H1 (cell line): Measurements from ENCODE around the gene ACTR1A. TPM values are rescaled to one million over a fixed set of nuclear protein-coding genes. Genes with fewer than 3 reads are reported as not detected.

ENCODE experiments used
- CTCF ChIA-PET: fragments of 300-600 bp; sonication (Branson Sonifier 250); formaldehyde crosslinking; loops from one replicate; lab custom pipeline; 2021; ENCODE audit not compliant: partially characterized antibody; lab: Charles Lee
- POLR2A ChIA-PET: fragments of 300-600 bp; sonication (Branson Sonifier 250); formaldehyde crosslinking; loops from one replicate; lab custom pipeline; 2021; ENCODE audit warnings: inconsistent platforms; ENCODE audit not compliant: partially characterized antibody; lab: Charles Lee
- DNase-seq, 2 experiments: peaks; one replicate each; pipeline versions ENCODE4 v3.0.0 to v3.0.0-alpha.2; 2010 to 2022; ENCODE audit warnings: low spot score in 2 of 2, low read depth in 1 of 2, mixed read lengths in 1 of 2
- FAIRE-seq: peaks from 2 replicates; lab custom pipeline; 2011; peaks lifted over from hg19 to GRCh38; lab: Jason Lieb, UNC
- H2AFZ ChIP-seq: 2 replicates; pipeline ENCODE4 v1.8.1; 2012; ENCODE audit warnings: low read length, inconsistent platforms
- H2AK5ac ChIP-seq: 2 replicates; pipeline ENCODE4 v1.6.1; 2013; ENCODE audit warnings: low read depth, low read length
- H2BK120ac ChIP-seq: replicated peaks from 2 replicates; pipeline ENCODE3; 2013; ENCODE audit warnings: low read depth, low read length, inconsistent platforms
- H2BK12ac ChIP-seq: 2 replicates; pipeline ENCODE4 v1.6.1; 2013; ENCODE audit warnings: low read depth, low read length
- H2BK15ac ChIP-seq: 2 replicates; pipeline ENCODE4 v1.6.1; 2013; ENCODE audit warnings: low read length
- H2BK20ac ChIP-seq: 2 replicates; pipeline ENCODE4 v1.6.1; 2013; ENCODE audit warnings: low read length
- H2BK5ac ChIP-seq: 2 replicates; pipeline ENCODE4 v1.6.1; 2013; ENCODE audit warnings: low read depth, low read length
- H3K14ac ChIP-seq: 2 replicates; pipeline ENCODE4 v1.6.1; 2013; ENCODE audit warnings: inconsistent platforms; ENCODE audit not compliant: insufficient read length
- H3K18ac ChIP-seq: 2 replicates; pipeline ENCODE4 v1.6.1; 2013; ENCODE audit warnings: low read length; ENCODE audit errors: extremely low read depth
- H3K23ac ChIP-seq: 2 replicates; pipeline ENCODE4 v1.6.1; 2013; ENCODE audit warnings: inconsistent platforms; ENCODE audit not compliant: insufficient read length
- H3K23me2 ChIP-seq: 2 replicates; pipeline ENCODE4 v1.6.1; 2013; ENCODE audit warnings: low read depth, low read length
- H3K27ac ChIP-seq: 2 replicates; pipeline ENCODE4 v1.6.1; 2011; ENCODE audit warnings: low read depth, low read length, inconsistent platforms
- H3K27me3 ChIP-seq, 4 experiments: replicated peaks in 1 of 4; 1 replicate in 1 of 4; 2 replicates in 3 of 4; pipeline versions ENCODE4 v1.6.1 to v1.8.1; 2011 to 2013; ENCODE audit warnings: low read length in 3 of 4, mild to moderate bottlenecking in 3 of 4, inconsistent platforms in 2 of 4, mixed read lengths in 2 of 4, moderate library complexity in 1 of 4; ENCODE audit not compliant: control insufficient read depth in 3 of 4, insufficient read depth in 3 of 4; ENCODE audit errors: extremely low read depth in 1 of 4
- H3K36me3 ChIP-seq, 4 experiments: 2 replicates each; pipeline versions ENCODE4 v1.6.1 to v1.8.1; 2011 to 2013; ENCODE audit warnings: mild to moderate bottlenecking in 4 of 4, low read length in 3 of 4, moderate library complexity in 2 of 4, control low read depth in 1 of 4, inconsistent platforms in 1 of 4; ENCODE audit not compliant: insufficient read depth in 4 of 4, control insufficient read depth in 2 of 4
- H3K4ac ChIP-seq: replicated peaks from 2 replicates; pipeline ENCODE3; 2013; ENCODE audit warnings: low read length, low read depth, mixed read lengths, inconsistent platforms; ENCODE audit not compliant: insufficient read length
- H3K4me1 ChIP-seq, 4 experiments: replicated peaks in 1 of 4; 1 replicate in 1 of 4; 2 replicates in 3 of 4; pipeline versions ENCODE4 v1.6.1 to v1.8.1; 2011 to 2013; ENCODE audit warnings: low read length in 3 of 4, inconsistent platforms in 2 of 4, mixed read lengths in 1 of 4; ENCODE audit not compliant: insufficient read depth in 4 of 4, control insufficient read depth in 3 of 4
- H3K4me2 ChIP-seq, 2 experiments: 2 replicates each; pipeline versions ENCODE4 v1.6.1 to v1.8.1; 2011 to 2013; ENCODE audit warnings: low read depth in 2 of 2, low read length in 2 of 2, control low read depth in 1 of 2, inconsistent platforms in 1 of 2, mild to moderate bottlenecking in 1 of 2; ENCODE audit not compliant: insufficient read depth in 1 of 2
- H3K4me3 ChIP-seq, 4 experiments: fragments of 200-600, 300-600 bp in 1 of 4; sonication (generic), shearing (Covaris generic), sonication (Bioruptor Twin) in 1 of 4; 2 replicates each; pipeline versions ENCODE4 v1.5.1 to v1.8.1; 2011 to 2016; ENCODE audit warnings: low read length in 4 of 4, low read depth in 3 of 4, control low read depth in 2 of 4, inconsistent platforms in 2 of 4, mild to moderate bottlenecking in 2 of 4, mixed read lengths in 1 of 4, moderate library complexity in 1 of 4; ENCODE audit not compliant: insufficient read depth in 2 of 4; ENCODE audit errors: extremely low read depth in 1 of 4
- H3K56ac ChIP-seq: replicated peaks from 2 replicates; pipeline ENCODE3; 2013; ENCODE audit warnings: low read depth, mild to moderate bottlenecking, mixed read lengths, low read length, inconsistent platforms; ENCODE audit not compliant: insufficient read length
- H3K79me1 ChIP-seq: 2 replicates; pipeline ENCODE4 v1.6.1; 2013; ENCODE audit warnings: low read depth, low read length, control low read depth
- H3K79me2 ChIP-seq, 2 experiments: 2 replicates each; pipeline versions ENCODE4 v1.6.1 to v1.8.1; 2012 to 2013; ENCODE audit warnings: low read length in 2 of 2, mild to moderate bottlenecking in 2 of 2, inconsistent platforms in 1 of 2; ENCODE audit not compliant: insufficient read depth in 2 of 2, control insufficient read depth in 1 of 2
- H3K9ac ChIP-seq, 4 experiments: replicated peaks in 1 of 4; 1 replicate in 1 of 4; 2 replicates in 3 of 4; pipeline versions ENCODE4 v1.6.1 to v1.8.1; 2011 to 2013; ENCODE audit warnings: low read depth in 3 of 4, low read length in 3 of 4, control low read depth in 2 of 4, mild to moderate bottlenecking in 2 of 4, moderate library complexity in 2 of 4, inconsistent platforms in 1 of 4; ENCODE audit errors: extremely low read depth in 1 of 4
- H3K9me3 ChIP-seq, 2 experiments: 2 replicates each; pipeline versions ENCODE4 v1.6.1 to v1.8.1; 2012 to 2013; ENCODE audit warnings: mild to moderate bottlenecking in 2 of 2, moderate library complexity in 2 of 2, control low read depth in 1 of 2, inconsistent platforms in 1 of 2, low read depth in 1 of 2, low read length in 1 of 2, mixed read lengths in 1 of 2; ENCODE audit not compliant: insufficient read depth in 2 of 2
- H4K20me1 ChIP-seq, 2 experiments: replicated peaks in 1 of 2; 2 replicates each; pipeline versions ENCODE3 to v1.8.1; 2011 to 2013; ENCODE audit warnings: inconsistent platforms in 2 of 2, low read length in 2 of 2, mild to moderate bottlenecking in 1 of 2; ENCODE audit not compliant: insufficient read depth in 2 of 2, control insufficient read depth in 1 of 2
- H4K5ac ChIP-seq: 2 replicates; pipeline ENCODE4 v1.6.1; 2013; ENCODE audit warnings: low read length, low read depth, mixed read lengths, inconsistent platforms; ENCODE audit not compliant: insufficient read length
- H4K8ac ChIP-seq: 2 replicates; pipeline ENCODE4 v1.8.0; 2013; ENCODE audit warnings: mild to moderate bottlenecking, moderate library complexity, low read length, inconsistent platforms; ENCODE audit not compliant: insufficient read depth; ENCODE audit errors: extremely low read depth
- H4K91ac ChIP-seq: replicated peaks from 2 replicates; pipeline ENCODE3; 2013; ENCODE audit warnings: low read length, mixed read lengths, inconsistent platforms; ENCODE audit not compliant: insufficient read length
- BCL11A ChIP-seq, 2 experiments: IDR thresholded peaks; one replicate each; pipeline ENCODE4 v1.6.1; 2011; ENCODE audit warnings: low read depth in 2 of 2, low read length in 2 of 2, mild to moderate bottlenecking in 2 of 2
- CHD2 ChIP-seq: IDR thresholded peaks from 2 replicates; pipeline ENCODE4 v1.6.1; 2012; ENCODE audit warnings: low read length, improper control_type of control experiment
- CTBP2 ChIP-seq: IDR thresholded peaks from 2 replicates; pipeline ENCODE4 v1.7.0; 2011; ENCODE audit warnings: borderline replicate concordance, mild to moderate bottlenecking, moderate library complexity, mixed read lengths, low read length; ENCODE audit not compliant: insufficient read depth, insufficient read length
- HDAC2 ChIP-seq, 2 experiments: fragments of 300-600 bp in 1 of 2; sonication (generic) in 1 of 2; IDR thresholded peaks; 2 replicates each; pipeline ENCODE4 v1.6.1; 2011 to 2012; ENCODE audit warnings: low read depth in 2 of 2, low read length in 2 of 2, mild to moderate bottlenecking in 2 of 2, moderate library complexity in 2 of 2, borderline replicate concordance in 1 of 2, inconsistent platforms in 1 of 2
- NANOG ChIP-seq: IDR thresholded peaks from 2 replicates; pipeline ENCODE4 v1.6.1; 2011; ENCODE audit warnings: low read length, low read depth, mild to moderate bottlenecking, inconsistent platforms; ENCODE audit not compliant: insufficient read depth, poor library complexity, severe bottlenecking
- POLR2A ChIP-seq, 2 experiments: IDR thresholded peaks; 1 replicate in 1 of 2; 2 replicates in 1 of 2; pipeline ENCODE4 v1.6.1; 2011; ENCODE audit warnings: low read depth in 2 of 2, low read length in 2 of 2, mild to moderate bottlenecking in 2 of 2; ENCODE audit errors: control extremely low read depth in 1 of 2
- POU5F1 ChIP-seq: IDR thresholded peaks from 2 replicates; pipeline ENCODE4 v1.6.1; 2011; ENCODE audit warnings: low read depth, mild to moderate bottlenecking, low read length, moderate library complexity
- SAP30 ChIP-seq: fragments of 300-600 bp; sonication (generic); IDR thresholded peaks from 2 replicates; pipeline ENCODE4 v1.7.1; 2012; ENCODE audit warnings: low read length, moderate library complexity, mild to moderate bottlenecking, inconsistent platforms; ENCODE audit not compliant: insufficient read depth, insufficient replicate concordance
- SP4 ChIP-seq: IDR thresholded peaks from 2 replicates; pipeline ENCODE4 v1.6.1; 2012; ENCODE audit warnings: low read length, inconsistent platforms
- SRF ChIP-seq: IDR thresholded peaks from 2 replicates; pipeline ENCODE4 v1.6.1; 2011; ENCODE audit warnings: mild to moderate bottlenecking, low read depth, low read length, moderate library complexity
- WGBS, 2 experiments: shearing (Covaris generic) in 1 of 2; methylation state at CpG; one replicate each; pipeline versions ENCODE4 v1.1.6 to v1.1.7; 2013 to 2015; ENCODE audit warnings: low lambda C conversion rate in 2 of 2, mixed read lengths in 2 of 2, inconsistent platforms in 1 of 2, low coverage in 1 of 2, missing lambda C conversion rate in 1 of 2; ENCODE audit not compliant: insufficient replicate concordance in 2 of 2, insufficient coverage in 1 of 2, insufficient read length in 1 of 2; ENCODE audit errors: extremely low coverage in 1 of 2, missing lambda C conversion rate in 1 of 2; 5-methylcytosine and 5-hydroxymethylcytosine counted together
- polyA plus RNA-seq, 7 experiments: library from polyadenylated mRNA; depleted of rRNA in 3 of 7; stranded (reverse) in 5 of 7; unstranded in 2 of 7; fragments of >200 nt in 5 of 7; fragments of 200-250 nt in 2 of 7; gene quantifications; 1 replicate in 5 of 7; 2 replicates in 1 of 7; 4 replicates in 1 of 7; pipeline versions ENCODE4 v1.2.1 to v1.2.3, GENCODE V29; 2011 to 2013; ENCODE audit warnings: missing spikeins in 2 of 7, mixed read lengths in 2 of 7
- total RNA-seq: library from RNA; stranded (reverse); fragmentation: NEBNext Ultra II Directional; extraction: Animal tissue kit (Norgen Biotek cat#: 25700); gene quantifications from 2 replicates; pipeline ENCODE4 v1.2.1, GENCODE V29; 2021
- TF ChIP-seq, protein P1 (sequence below): IDR thresholded peaks from 2 replicates; pipeline ENCODE4 v1.6.1; 2012; ENCODE audit warnings: inconsistent platforms

ACTR1A gene
- total and polyA plus RNA-seq, 2 of the 8 experiments (the other 6 are each of a cell fraction or from before 2014, with no cell fraction given), result 78.6 to 86.3 TPM

DNA sequence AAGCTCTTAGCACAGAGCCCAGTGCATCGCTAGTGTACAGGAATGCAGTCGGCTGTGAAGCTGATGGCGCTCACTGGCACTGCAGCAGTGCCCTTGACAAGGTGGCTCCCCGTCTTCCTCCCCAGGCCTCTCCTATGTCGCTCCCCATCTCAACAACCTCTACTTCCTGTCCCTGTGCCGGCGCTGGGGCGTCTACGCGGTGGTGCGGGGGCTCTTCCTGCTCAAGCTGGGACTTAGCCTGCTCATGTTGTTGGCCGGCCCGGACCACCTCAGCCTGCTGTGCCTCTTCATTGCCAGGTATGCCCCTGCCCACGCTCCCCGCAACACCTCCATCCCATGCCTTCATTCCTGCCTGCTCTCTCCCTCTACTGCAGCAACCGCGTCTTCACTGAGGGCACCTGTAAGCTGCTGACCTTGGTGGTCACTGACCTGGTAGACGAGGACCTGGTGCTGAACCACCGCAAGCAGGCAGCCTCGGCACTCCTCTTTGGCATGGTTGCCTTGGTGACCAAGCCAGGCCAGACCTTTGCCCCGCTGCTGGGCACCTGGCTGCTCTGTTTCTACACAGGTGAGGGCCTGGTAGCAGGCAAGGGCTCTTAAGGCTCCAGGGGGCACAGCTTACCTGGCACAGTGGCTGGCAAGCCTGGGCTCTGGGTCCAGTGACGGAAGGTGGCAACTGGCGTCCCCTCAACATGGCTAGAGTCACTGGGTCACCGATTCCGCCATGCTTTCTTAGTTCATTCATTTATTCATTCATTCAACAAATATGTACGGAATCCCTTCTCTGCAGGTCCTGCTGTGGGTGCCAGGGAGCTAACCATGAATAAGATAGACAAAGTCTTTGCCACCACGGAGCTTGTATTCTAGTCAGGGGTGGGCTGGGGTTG lies 28.8 kb downstream of the ACTR1A start:
- Histone ChIP-seq H2BK12ac (no peak overlapping the region), H4K8ac (no peak overlapping the region; the same call in 1 of the 2 replicates), H2BK15ac (no peak overlapping the region), H2AFZ (no peak overlapping the region), H3K27ac (no peak overlapping the region), H3K27me3 (no peaks in the 10 kb centered on the region; a peak in 1 of 7 replicates), H4K20me1 (peaks cover 0 to 7% of the 10 kb centered on the region in 2 experiments), H2BK20ac (no peak overlapping the region), H3K23ac (no peak overlapping the region), H3K23me2 (no peaks in the 10 kb centered on the region), H3K14ac (no peak overlapping the region), H3K4me1 (no peaks in the 10 kb centered on the region), H3K18ac (no peak overlapping the region), H3K79me1 (no peaks in the 10 kb centered on the region), H2BK120ac (no peak overlapping the region), H3K56ac (no peak overlapping the region), H3K9ac (no peak overlapping the region), H2BK5ac (no peak overlapping the region), H4K5ac (no peak overlapping the region), H4K91ac (no peak overlapping the region), H3K4me3 (no peak overlapping the region), H2AK5ac (no peak overlapping the region), H3K4me2 (no peak overlapping the region), H3K79me2 (no peaks in the 10 kb centered on the region), H3K36me3 (peaks cover 0 to 5% (median 2%) of the 10 kb centered on the region in 4 experiments; a peak in 5 of 8 replicates), H3K9me3 (no peaks in the 10 kb centered on the region), H3K4ac (no peak overlapping the region)
- ChIA-PET CTCF (interaction anchor here (0.8 to 2.4 kb wide), 9 partner anchors 9 to 244 kb away, joined by 3 to 11 read pairs (median 4); partner anchors contain the start of gene FBXL15), POLR2A (interaction anchor here (0.6 to 2.7 kb wide), 5 partner anchors 8 to 360 kb away, joined by 3 to 8 read pairs (median 3); partner anchors contain the start of gene FBXL15)
- no peak for FAIRE-seq
- WGBS, 2 experiments, result 94% methylated on average over 26 of the region's 27 CpGs; no CpG with 5 or more reads in 1 of the 2 experiments
- DNase-seq, result no peak
- TF ChIP-seq NANOG (no peak), HDAC2 (IDR thresholded peaks at IDR 0.05; ENCODE audit: borderline replicate concordance in 1 of 2, low read depth in 2 of 2, low read length in 2 of 2) (no peak), POLR2A (IDR thresholded peaks at IDR 0.05; ENCODE audit: control extremely low read depth in 1 of 2, low read depth in 2 of 2, low read length in 2 of 2) (no peak), SAP30 (no peak), CTBP2 (no peak), BCL11A (IDR thresholded peaks at IDR 0.05; ENCODE audit: low read depth in 2 of 2, low read length in 2 of 2) (no peak), SP4 (no peak), CHD2 (no peak), SRF (no peak), POU5F1 (no peak)
- TF ChIP-seq, protein P1, sequence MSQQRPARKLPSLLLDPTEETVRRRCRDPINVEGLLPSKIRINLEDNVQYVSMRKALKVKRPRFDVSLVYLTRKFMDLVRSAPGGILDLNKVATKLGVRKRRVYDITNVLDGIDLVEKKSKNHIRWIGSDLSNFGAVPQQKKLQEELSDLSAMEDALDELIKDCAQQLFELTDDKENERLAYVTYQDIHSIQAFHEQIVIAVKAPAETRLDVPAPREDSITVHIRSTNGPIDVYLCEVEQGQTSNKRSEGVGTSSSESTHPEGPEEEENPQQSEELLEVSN, result no peak
